VCaP (cell line): Measurements from ENCODE around the gene NEU2.

ENCODE experiments used
- H3K27ac ChIP-seq: fragments of 450-650 bp; 2 replicates; pipeline ENCODE4 v1.5.1; 2017
- CTCF ChIP-seq: fragments of 450-650 bp; conservative IDR thresholded peaks from 2 replicates; pipeline ENCODE4 v1.5.1; 2017; ENCODE audit warnings: mild to moderate bottlenecking, moderate library complexity

The NEU2 gene

GRCh38 chr2:233065954-233066470 is 33.5 kb downstream of the NEU2 start:
- TF ChIP-seq CTCF: no peak
- H3K27ac ChIP-seq: no peak overlapping the region

GRCh38 chr2:233068762-233069418 is 36.4 kb downstream of the NEU2 start:
- no peak overlapping the region for H3K27ac ChIP-seq
- TF ChIP-seq CTCF: no peak

GRCh38 chr2:233072838-233073237 is 40.4 kb downstream of the NEU2 start:
- TF ChIP-seq CTCF: no peak
- H3K27ac ChIP-seq: no peak overlapping the region

- no peak overlapping the region for H3K27ac ChIP-seq
Observed at GRCh38 chr2:233074106-233074505, 41.6 kb downstream of the NEU2 start.

GRCh38 chr2:233075141-233075965 is 42.9 kb downstream of the NEU2 start:
- no peak for TF ChIP-seq CTCF
- H3K27ac ChIP-seq: no peak overlapping the region

More at GRCh38 chr2:233074106-233074505, 41.6 kb downstream of the NEU2 start:
- no peak for TF ChIP-seq CTCF

GRCh38 chr2:233075966-233076339 is 43.5 kb downstream of the NEU2 start:
- TF ChIP-seq CTCF: no peak
- H3K27ac ChIP-seq: no peak overlapping the region

- TF ChIP-seq CTCF: no peak
- no peak overlapping the region for H3K27ac ChIP-seq
Observed at GRCh38 chr2:233076749-233077148, 44.3 kb downstream of the NEU2 start.
